Measurements from ENCODE around the gene SLC25A43. TPM values are rescaled to one million over a fixed set of nuclear protein-coding genes. Genes with fewer than 3 reads are reported as not detected.

SLC25A43 gene
- total and polyA plus RNA-seq, 2 of the 8 experiments (the other 6 are each of a cell fraction or from before 2014, with no cell fraction given): 3.1 to 5.8 TPM

- Histone ChIP-seq H3K4ac (replicated peaks; ENCODE audit: insufficient read length, low read depth, low read length) (no peak overlapping the region), H3K14ac (ENCODE audit: insufficient read length) (no peak overlapping the region), H2BK12ac (ENCODE audit: low read depth, low read length) (no peak overlapping the region), H3K27me3 (replicated peaks in 1 of 4; ENCODE audit: control insufficient read depth in 3 of 4, extremely low read depth in 1 of 4, insufficient read depth in 3 of 4, low read length in 3 of 4) (no peaks in the 10 kb centered on the region), H3K36me3 (ENCODE audit: control insufficient read depth in 2 of 4, insufficient read depth in 4 of 4, low read length in 3 of 4) (no peaks in the 10 kb centered on the region), H2AFZ (ENCODE audit: low read length) (no peak overlapping the region), H4K5ac (ENCODE audit: insufficient read length, low read depth, low read length) (no peak overlapping the region), H3K9me3 (ENCODE audit: insufficient read depth in 2 of 2, low read depth in 1 of 2, low read length in 1 of 2) (no peaks in the 10 kb centered on the region), H2BK20ac (ENCODE audit: low read length) (no peak overlapping the region), H3K4me1 (replicated peaks in 1 of 4; ENCODE audit: control insufficient read depth in 3 of 4, insufficient read depth in 4 of 4, low read length in 3 of 4) (no peaks in the 10 kb centered on the region), H4K20me1 (replicated peaks in 1 of 2; ENCODE audit: control insufficient read depth in 1 of 2, insufficient read depth in 2 of 2, low read length in 2 of 2) (no peaks in the 10 kb centered on the region), H2BK15ac (ENCODE audit: low read length) (no peak overlapping the region), H3K18ac (ENCODE audit: extremely low read depth, low read length) (no peak overlapping the region), H2AK5ac (ENCODE audit: low read depth, low read length) (no peak overlapping the region), H3K4me2 (ENCODE audit: insufficient read depth in 1 of 2, low read depth in 2 of 2, low read length in 2 of 2) (no peak overlapping the region), H3K9ac (replicated peaks in 1 of 4; ENCODE audit: extremely low read depth in 1 of 4, low read depth in 3 of 4, low read length in 3 of 4) (no peak overlapping the region), H4K91ac (replicated peaks; ENCODE audit: insufficient read length, low read length) (no peak overlapping the region), H3K23ac (ENCODE audit: insufficient read length) (no peak overlapping the region), H3K4me3 (ENCODE audit: extremely low read depth in 1 of 4, insufficient read depth in 2 of 4, low read depth in 3 of 4, low read length in 4 of 4) (no peak overlapping the region), H2BK120ac (replicated peaks; ENCODE audit: low read depth, low read length) (no peak overlapping the region), H3K56ac (replicated peaks; ENCODE audit: insufficient read length, low read depth, low read length) (no peak overlapping the region), H3K23me2 (ENCODE audit: low read depth, low read length) (no peaks in the 10 kb centered on the region), H3K79me2 (ENCODE audit: control insufficient read depth in 1 of 2, insufficient read depth in 2 of 2, low read length in 2 of 2) (no peaks in the 10 kb centered on the region), H4K8ac (ENCODE audit: extremely low read depth, insufficient read depth, low read length) (no peak overlapping the region), H3K27ac (ENCODE audit: low read depth, low read length) (no peak overlapping the region), H3K79me1 (ENCODE audit: low read depth, low read length) (no peaks in the 10 kb centered on the region), H2BK5ac (ENCODE audit: low read depth, low read length) (no peak overlapping the region)
- POLR2A ChIA-PET (ENCODE audit: partially characterized antibody): no interaction called here
- FAIRE-seq (no peak), DNase-seq (ENCODE audit: low read depth in 1 of 2, low spot score in 2 of 2) (no peak)
- CTCF ChIA-PET (ENCODE audit: partially characterized antibody): interaction anchor here (1.4 kb wide), 1 partner anchor 14 kb away, joined by 3 read pairs; no protein-coding TSS in a partner anchor
- WGBS, 2 experiments (ENCODE audit: extremely low coverage in 1 of 2, insufficient coverage in 1 of 2, insufficient read length in 1 of 2, insufficient replicate concordance in 2 of 2, low coverage in 1 of 2, low lambda C conversion rate in 2 of 2, missing lambda C conversion rate in 1 of 2): 89% methylated on average over 1 of the region's 1 CpG; no CpG with 5 or more reads in 1 of the 2 experiments
- TF ChIP-seq JUND (IDR thresholded peaks at IDR 0.05; ENCODE audit: low read length): no peak
- TF ChIP-seq CHD2 (IDR thresholded peaks at IDR 0.05; ENCODE audit: low read length): no peak
- no peak for TF ChIP-seq EZH2 (IDR thresholded peaks at IDR 0.05; ENCODE audit: low read depth, low read length, severe bottlenecking)
- TF ChIP-seq TBP (IDR thresholded peaks at IDR 0.05; ENCODE audit: low read depth, low read length): no peak
- no peak for TF ChIP-seq CBX5 (IDR thresholded peaks at IDR 0.05; ENCODE audit: low read depth, low read length)
- no peak for TF ChIP-seq ATF2 (IDR thresholded peaks at IDR 0.05; ENCODE audit: low read length)
- TF ChIP-seq TAF1 (IDR thresholded peaks at IDR 0.05; ENCODE audit: low read depth, low read length): no peak
- TF ChIP-seq BCL11A (IDR thresholded peaks at IDR 0.05; ENCODE audit: low read depth in 2 of 2, low read length in 2 of 2): no peak
- no peak for TF ChIP-seq GABPA (IDR thresholded peaks at IDR 0.05; ENCODE audit: borderline replicate concordance, insufficient read depth, low read length)
- TF ChIP-seq ZNF274 (IDR thresholded peaks at IDR 0.05; ENCODE audit: borderline replicate concordance, extremely low read depth, low read length): no peak
- TF ChIP-seq SP1 (IDR thresholded peaks at IDR 0.05; ENCODE audit: low read depth, low read length): no peak
- TF ChIP-seq ATF3 (IDR thresholded peaks at IDR 0.05; ENCODE audit: insufficient read depth, low read depth, low read length): no peak
- TF ChIP-seq RXRA (IDR thresholded peaks at IDR 0.05; ENCODE audit: insufficient read depth, low read depth, low read length): no peak
Measured at GRCh38 chrX:119455264-119455663, 56.1 kb downstream of the SLC25A43 start.
